Bone marrow (tissue), 2 donors: ENCODE measurements around the gene TTLL13.
"Not testable (repeated sequence)": the region's sequence is repeated elsewhere in the genome, so short reads cannot be mapped to it uniquely, and the experiment has no call there.

ENCODE experiments used
- DNase-seq, 2 donors: peaks; one replicate each; lab custom pipeline; 2025; lab: John Stamatoyannopoulos, UW

Gene TTLL13

GRCh38 chr15:90287101-90287500, 37.7 kb downstream of the TTLL13 start:
- peak in 1 of 2 donors; percentile 57 for DNase-seq

DNA sequence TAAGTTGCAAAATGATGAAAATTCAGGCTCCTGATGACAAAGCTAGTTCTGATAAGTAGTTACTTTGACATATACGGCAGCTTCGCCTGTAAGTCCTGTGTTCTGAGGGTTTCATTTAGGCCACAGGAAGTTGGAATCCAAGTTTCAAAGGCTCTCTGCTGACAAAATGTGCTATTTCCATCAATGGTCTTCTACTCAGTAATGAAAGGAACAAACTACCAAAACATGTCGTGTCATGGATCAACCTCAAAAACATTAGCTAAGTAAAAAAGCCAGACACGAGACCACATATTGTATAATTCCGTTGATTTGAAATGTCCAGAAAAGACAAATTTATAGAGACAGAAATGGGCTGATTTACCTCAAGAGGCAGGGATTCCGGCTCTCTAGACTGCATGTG, 38.6 kb downstream of the TTLL13 start:
- DNase-seq: no peak

- no peak for DNase-seq
Observed at GRCh38 chr15:90291679-90292356, 42.5 kb downstream of the TTLL13 start.

- peak in 1 of 2 donors; percentile 28 for DNase-seq
Observed at GRCh38 chr15:90293040-90293810, 43.9 kb downstream of the TTLL13 start.

DNA sequence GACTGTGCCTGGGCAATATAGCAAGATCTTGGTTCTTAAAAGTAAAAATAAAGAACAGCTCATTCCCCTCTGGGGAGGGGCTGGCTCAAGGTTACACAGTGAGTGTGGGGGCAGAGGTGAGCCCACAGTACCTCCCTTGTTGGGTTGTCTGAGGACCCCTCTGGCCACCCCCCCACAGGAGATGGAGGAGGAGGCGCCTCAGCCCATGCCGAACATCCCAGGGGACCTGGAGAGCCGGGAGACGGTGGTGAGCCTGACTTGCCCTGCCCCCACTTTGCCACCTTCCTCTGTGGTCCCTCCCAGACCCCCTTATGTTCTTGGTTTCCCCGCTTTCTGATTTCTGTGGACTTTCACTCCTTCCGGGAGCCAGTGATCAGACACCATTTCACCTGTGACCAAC, 44.8 kb downstream of the TTLL13 start:
- DNase-seq: no peak

GRCh38 chr15:90294601-90295269, 45.4 kb downstream of the TTLL13 start:
- DNase-seq: no peak

DNA sequence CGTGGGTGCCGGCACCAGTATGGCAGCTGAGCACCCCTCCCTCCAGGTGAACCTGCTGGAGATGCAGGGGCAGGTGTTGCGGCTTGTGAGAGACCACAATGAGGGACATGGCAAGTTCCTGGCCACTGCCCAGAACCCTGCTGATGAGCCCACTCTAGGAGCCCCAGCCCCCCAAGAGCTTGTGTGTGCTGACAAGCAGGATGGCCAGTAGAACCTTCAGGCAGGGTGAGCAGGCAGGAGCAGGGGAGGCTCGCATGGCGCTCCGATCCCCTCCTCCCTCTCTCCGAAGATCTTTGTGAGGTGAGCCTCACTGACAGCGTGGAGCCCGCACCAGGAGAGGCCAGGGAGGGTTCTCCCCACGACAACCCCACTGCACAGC, 45.9 kb downstream of the TTLL13 start:
- no peak for DNase-seq

GRCh38 chr15:90296316-90296884, 47.0 kb downstream of the TTLL13 start:
- not testable (repeated sequence) for DNase-seq

GRCh38 chr15:90297021-90297420, 47.7 kb downstream of the TTLL13 start:
- DNase-seq: peak in 1 of 2 donors; percentile 21

DNA sequence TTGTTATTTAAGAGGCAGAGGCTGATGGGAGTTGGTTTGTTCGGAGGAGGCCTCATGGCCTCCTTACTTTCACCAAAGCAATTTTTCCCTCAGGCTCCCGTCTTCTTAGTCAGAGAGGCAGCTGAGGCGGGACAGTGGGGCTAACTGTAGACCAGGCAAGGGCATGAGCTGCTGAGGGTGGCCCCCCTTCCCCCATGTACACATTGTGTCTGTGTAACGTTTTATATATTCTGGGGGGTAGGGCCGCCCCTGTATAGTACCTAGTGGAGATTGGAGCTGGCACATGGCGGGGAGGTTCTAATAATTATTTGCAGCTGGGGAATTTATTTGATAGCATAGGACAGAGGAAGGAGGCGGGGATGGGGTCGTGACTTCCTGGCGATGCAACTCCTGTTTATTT, 51.2 kb downstream of the TTLL13 start:
- DNase-seq: no peak

DNA sequence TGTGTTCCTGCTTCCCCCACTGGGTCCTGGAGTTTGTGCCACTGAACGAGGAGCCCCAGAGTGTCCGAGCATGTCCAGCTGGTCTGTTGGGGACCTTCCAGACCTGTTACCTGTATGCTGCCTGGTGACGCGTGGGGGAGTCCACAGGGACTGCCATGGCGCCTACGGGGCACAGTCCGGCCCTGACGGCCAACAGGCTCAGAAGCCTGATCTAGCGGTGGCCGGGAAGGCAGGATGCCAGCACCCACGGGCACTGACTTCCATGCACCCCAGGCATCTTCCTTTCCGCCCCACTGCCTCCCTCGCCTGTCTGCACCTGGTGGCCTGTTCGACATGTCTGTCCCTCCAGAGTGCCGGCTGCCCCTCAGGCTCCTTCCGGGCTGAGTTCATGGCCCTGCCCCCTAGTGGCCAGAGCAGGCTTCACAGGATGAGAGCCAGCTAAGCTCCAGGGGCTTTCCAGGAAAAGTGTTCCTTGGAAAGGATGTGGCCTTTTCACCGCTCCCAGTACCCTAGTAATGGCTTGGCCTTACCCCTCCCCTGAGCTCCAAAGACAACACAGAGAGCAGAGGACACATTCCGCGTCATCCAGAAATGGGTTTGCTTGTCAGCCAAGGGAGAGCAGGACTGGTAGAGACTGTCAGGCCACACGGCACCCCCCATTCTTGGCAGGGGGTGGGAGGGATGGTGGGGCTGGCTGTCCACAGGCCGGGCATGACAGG, 51.8 kb downstream of the TTLL13 start:
- DNase-seq: no peak

GRCh38 chr15:90301707-90302300, 52.4 kb downstream of the TTLL13 start:
- no peak for DNase-seq

GRCh38 chr15:90305355-90305754, 56.0 kb downstream of the TTLL13 start:
- DNase-seq: not testable (repeated sequence)

GRCh38 chr15:90305932-90306331, 56.6 kb downstream of the TTLL13 start:
- DNase-seq: no peak

DNA sequence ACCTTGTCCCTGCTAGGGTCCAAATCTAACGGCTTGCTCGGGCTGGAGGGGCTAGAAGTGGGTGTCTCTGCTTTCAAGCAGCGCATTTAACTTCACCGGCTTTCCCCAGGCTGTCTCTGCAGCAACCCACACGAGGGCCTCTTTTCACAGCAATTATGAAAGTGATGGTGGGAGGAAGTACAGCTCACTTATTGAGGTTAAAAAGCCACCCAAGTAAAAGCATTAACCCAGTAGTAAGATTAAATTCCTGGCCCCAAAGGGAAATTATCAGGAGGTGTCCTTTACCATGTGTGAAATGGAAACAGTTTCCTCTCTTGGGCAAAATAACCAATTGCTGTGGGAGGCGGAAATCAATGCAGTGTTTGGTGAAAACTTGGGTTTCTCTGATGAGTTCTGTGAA, 57.2 kb downstream of the TTLL13 start:
- peak in 1 of 2 donors; percentile 3 for DNase-seq

- no peak for DNase-seq
Observed at GRCh38 chr15:90307661-90308060, 58.3 kb downstream of the TTLL13 start.

- DNase-seq: no peak
Observed at GRCh38 chr15:90309020-90309419, 59.7 kb downstream of the TTLL13 start.
